Activated naive CD4-positive, alpha-beta T cell treated with anti-CD3 and anti-CD28 coated beads, Interleukin-2, amount 50 U/mL, for 16 hours (primary cell): ENCODE data around the gene UGT2B10.
"Not testable (repeated sequence)": the region's sequence is repeated elsewhere in the genome, so short reads cannot be mapped to it uniquely, and the experiment has no call there.

ENCODE experiments used
- DNase-seq: peaks from one replicate; pipeline ENCODE4 v3.0.0-alpha.2; 2020

UGT2B10 gene

DNA sequence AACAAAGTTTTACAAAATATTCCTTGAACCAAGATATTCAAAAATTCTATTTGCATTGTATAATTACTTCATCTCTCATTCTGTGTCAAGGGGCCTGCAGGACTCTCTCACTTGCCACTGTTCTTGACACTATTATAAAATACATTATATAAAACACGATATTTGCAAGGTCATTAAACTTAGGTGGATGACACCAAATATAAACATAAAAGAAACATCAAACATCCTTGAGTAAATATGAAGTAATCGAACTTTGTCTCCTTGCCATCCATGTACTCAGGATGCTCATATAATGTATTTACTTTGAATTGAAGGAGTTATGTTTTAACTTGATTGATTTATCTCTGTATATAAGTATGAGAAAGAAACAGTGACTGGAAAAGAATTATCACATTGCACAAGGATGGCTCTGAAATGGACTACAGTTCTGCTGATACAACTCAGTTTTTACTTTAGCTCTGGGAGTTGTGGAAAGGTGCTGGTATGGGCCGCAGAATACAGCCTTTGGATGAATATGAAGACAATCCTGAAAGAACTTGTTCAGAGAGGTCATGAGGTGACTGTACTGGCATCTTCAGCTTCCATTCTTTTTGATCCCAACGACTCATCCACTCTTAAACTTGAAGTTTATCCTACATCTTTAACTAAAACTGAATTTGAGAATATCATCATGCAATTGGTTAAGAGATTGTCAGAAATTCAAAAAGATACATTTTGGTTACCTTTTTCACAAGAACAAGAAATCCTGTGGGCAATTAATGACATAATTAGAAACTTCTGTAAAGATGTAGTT is at the start of gene UGT2B10:
UGT2B10 (plus strand) TSS at position 378 of the 793 bp plus-strand sequence; CDS start at position 404, 26 bp downstream.
- DNase-seq: not testable (repeated sequence)

DNA sequence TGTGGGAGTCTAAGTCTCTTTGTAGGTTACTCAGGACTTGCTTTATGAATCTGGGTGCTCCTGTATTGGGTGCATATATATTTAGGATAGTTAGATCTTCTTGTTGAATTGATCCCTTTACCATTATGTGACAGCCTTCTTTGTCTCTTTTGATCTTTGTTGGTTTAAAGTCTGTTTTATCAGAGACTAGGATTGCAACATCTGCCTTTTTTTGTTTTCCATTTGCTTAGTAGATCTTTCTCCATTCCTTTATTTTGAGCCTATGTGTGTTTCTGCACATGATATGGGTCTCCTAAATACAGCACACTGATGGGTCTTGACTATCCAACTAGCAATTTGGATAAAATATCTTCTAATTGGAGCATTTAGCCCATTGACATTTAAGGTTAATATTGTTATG is 44.0 kb upstream of the UGT2B10 start:
- DNase-seq: not testable (repeated sequence)

DNA sequence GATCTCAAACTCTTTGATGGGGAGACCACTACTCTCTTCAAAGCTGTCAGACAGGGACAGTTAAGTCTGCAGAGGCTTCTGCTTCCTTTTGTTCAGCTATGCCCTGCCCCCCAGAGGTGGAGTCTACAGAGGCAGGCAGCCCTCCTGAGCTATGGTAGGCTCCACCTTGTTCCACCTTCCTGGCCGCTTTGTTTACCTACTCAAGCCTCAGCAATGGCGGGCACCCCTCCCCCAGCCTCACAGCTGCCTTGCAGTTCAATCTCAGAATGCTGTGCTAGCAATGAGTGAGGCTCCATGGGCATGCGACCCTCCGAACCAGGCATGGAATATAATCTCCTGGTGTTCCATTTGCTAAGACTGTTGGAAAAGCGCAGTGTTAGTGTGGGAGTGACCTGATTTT is 42.1 kb upstream of the UGT2B10 start:
- DNase-seq: no peak

DNA sequence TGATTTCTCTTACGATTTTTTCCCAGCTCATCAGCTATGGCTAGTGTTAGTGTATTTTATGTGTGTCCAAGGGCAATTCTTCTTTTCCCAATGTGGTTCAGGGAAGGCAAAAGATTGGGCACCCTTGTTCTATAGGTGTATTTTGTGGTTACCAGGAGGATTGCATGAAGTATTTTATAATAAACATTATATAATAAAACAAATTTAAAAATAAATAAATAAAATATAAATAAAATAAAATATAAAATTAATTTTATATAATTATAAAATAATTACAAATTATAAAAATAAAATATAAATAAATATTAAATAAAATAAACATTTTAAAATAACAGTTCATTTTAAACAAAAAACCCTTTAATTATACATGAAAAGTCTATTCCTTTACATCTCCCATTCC is 35.6 kb upstream of the UGT2B10 start:
- no peak for DNase-seq

DNA sequence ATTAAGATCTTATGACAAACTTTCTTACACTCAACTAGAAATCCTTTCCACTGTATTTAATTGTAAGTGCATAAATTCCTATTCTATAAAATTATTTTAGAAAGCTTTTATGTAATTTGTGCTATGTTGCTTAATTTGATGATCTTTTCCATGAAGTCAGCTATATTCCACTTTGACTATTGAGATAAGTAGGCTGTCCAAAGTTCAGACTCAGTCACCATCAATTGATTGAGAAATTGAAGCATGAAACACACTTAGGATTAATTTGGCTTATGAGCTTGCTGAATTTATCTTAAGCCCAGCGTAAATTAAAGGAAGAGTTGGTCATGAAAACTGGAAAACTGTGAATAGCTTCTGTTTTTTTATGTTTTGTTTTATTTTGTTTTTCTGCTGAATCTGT is 18.7 kb upstream of the UGT2B10 start:
- no peak for DNase-seq

DNA sequence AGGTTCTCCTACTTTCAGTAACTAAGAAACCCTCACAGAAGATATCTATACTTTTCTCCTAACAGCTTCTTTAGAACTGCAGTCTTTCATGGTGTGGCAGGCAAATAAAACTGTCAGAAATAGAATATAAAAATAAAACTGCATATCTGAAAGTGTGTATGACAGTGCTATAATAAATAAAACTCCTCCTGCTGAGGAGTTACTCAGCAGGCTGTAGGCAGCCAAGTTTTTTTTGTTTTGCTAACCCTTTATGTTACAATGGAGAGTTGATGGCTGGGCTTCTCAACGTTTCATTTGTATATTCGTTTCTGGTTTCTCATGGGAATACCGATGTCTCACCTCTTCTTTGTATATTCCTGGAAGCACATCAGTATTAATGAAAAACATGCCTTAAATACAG is 18.2 kb upstream of the UGT2B10 start:
- DNase-seq: no peak

DNA sequence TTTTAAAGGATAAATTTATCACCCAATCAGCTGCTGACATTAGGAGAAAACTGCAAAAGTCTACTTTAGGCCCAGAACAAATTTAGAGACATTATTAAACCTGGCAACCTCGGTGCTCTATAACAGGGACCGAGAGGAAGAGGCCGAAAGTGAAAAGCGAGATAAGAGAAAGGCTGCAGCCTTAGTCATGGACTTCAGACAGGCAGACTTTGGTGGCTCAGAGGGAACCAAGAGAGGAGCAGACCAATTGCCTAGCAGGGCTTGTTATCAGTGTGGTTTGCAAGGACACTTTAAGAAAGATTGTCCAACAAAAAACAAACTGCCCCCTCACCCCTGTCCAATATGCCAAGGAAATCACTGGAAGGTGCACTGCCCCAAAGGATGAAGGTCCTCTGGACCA is 12.8 kb upstream of the UGT2B10 start:
- DNase-seq: no peak

DNA sequence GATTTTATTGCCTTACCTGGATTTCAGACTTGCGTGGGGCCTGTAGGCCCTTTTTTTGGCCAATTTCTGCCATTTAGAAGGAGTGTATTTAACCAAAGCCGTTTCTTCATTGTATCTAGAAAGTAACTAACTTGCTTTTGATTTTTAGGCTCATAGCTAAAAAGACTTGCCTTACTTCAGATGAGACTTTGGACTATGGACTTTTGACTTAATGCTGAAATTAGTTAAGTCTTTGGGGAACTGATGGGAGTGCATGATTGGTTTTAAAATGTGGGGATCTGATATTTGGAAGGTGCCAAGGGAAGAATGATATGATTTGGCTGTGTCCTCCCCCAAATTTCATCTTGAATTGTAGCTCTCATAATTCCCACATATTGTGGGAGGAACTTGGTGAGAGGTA is 7.7 kb upstream of the UGT2B10 start:
- DNase-seq: no peak

DNA sequence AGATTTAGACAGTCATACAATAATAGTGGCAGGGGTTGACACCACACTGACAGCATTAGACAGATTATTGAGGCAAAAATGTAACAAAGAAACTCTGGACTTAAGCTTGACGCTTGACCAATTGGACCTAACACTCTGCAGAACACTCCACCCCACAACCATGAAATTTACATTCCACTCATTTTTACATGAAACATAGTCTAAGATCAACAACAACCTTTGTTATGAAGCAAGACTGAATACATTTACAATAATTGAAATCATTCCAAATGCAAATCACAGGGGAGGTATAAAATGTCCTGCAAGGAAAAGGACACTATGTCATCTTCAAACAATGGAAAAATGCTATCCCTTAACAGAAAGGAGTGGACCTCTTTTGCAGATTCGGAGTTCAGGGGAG is 4.9 kb upstream of the UGT2B10 start:
- no peak for DNase-seq

DNA sequence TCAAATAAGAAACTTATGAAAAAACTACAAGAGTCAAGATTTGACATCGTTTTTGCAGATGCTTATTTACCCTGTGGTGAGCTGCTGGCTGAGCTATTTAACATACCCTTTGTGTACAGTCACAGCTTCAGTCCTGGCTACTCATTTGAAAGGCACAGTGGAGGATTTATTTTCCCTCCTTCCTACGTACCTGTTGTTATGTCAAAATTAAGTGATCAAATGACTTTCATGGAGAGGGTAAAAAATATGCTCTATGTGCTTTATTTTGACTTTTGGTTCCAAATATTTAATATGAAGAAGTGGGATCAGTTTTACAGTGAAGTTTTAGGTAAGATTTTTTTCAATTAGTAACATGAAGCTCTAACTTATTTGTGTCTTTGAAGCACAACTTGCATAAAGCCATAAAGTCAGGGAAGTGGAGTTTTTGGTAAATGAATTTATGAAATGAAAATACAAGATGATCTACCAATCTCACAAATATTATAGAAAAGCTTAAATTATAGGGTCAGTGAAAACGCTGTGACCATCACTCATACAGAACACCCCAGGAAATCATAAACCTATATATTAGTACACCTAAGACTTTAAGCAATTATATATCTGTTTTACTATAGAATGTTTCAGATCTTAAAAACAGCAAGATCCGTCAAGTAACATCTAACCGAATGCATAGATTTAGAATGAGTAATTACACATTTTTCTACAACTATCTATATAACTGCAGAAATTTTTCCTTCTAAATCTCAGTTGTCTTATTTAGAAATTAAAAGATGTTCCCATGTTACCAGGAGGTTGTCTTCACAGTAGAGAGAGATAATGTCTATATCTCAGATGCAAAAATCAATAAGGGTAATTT is 844 bp downstream of the UGT2B10 start:
- not testable (repeated sequence) for DNase-seq

DNA sequence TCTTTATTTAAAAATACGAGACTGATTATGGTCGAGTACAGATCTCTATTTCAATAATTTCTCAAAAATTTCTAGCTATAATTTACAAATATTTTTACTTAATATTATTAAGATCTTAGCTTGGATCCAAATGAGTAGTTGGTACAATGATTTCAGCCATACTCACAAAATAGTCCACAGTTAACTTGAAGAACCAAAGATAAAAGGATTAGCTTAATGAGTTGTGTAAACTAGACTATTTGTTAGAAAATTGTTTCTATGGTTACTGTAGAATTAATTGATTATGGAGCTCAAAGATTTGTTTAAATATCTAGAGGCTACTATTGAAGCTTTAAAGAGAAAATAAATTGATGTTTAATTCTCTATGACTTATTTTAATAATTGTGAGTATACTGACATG is 1.6 kb downstream of the UGT2B10 start:
- DNase-seq: no peak

DNA sequence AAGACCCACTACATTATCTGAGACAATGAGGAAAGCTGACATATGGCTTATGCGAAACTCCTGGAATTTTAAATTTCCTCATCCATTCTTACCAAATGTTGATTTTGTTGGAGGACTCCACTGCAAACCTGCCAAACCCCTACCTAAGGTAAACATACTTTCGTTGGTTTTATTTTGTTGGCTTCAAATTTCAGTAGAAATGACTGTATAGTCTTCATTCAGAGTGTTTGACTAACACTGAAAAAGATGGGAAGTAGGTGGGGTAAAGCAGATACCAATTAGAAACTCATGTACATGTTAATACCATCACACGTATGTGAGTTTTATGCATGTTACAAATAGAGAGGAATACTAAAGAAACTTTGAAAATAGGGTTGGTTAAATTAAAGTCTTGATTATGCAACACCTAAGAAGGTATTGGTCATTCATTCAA is 2.3 kb downstream of the UGT2B10 start:
- DNase-seq: not testable (repeated sequence)

DNA sequence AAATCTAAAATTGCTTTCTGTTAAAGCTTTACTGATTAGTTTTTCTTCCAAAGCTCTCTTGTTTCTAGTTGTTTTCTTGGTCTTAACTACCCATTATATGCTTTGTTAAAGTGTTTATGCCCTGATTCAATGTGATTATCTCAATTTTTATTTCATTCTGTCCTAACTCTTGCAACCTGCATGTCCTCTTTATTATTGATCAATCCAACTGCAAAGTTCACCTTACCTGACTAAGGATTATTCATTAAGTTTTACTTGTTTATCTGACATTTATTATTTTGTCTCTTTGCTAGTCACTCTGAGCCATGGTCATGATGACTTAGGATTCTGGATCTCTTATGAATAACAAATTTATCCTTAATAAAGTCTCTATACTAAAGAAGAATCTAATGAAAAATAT is 15.8 kb downstream of the UGT2B10 start:
- no peak for DNase-seq

DNA sequence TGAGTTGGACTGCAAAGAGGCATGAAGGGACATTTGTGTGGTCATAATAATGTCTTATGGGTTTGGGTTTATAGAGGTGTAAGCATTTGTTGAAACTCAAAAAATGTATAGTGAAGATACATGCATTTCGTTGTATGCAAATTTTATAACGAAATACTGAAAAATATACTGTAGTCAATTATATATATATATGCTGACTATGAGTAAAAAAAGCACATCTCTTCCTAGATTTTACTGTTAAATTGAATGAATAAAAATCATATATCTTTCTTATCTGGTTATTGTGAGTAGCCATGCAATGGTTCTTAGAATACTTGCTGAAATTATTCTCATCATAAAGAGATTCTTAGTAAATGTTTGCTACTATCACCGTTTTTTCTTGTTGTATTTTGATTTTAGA is 34.5 kb downstream of the UGT2B10 start:
- DNase-seq: no peak

DNA sequence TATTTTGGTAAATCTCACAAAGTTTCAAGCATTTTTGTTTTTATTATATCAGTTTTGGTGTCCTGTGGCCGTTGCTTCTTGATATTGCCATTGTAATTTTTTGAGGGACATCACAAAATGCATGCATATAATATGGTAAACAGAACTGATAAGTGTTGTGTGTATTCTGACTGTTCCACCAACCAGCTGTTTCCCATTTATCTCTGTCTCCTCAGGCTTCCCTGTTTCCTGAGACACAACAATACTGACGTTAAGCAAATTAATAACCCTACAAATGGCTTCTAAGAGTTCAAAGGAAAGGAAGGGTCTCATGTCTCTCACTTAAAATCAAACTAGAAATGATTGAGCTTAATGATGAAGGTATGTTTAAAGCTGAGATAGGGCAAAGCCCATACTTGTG is 40.0 kb downstream of the UGT2B10 start:
- DNase-seq: no peak

DNA sequence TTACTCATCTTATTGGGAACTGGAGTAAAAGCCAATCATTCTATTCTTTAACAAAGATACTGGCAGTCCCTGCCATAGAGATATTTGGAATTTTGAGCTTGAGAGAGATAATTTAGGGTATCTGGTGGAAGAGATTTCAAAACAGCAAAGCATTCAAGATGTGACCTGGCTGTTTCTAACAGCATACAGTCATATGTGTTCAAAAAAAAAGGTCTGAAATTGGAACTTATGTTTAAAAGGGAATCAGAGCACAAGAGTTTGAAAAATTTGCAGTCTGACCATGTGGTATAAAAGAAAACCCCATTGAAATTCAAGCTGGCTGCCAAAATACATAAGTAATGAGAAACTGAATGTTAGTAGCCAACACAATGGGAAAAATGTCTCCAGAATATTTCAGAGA is 42.2 kb downstream of the UGT2B10 start:
- no peak for DNase-seq

DNA sequence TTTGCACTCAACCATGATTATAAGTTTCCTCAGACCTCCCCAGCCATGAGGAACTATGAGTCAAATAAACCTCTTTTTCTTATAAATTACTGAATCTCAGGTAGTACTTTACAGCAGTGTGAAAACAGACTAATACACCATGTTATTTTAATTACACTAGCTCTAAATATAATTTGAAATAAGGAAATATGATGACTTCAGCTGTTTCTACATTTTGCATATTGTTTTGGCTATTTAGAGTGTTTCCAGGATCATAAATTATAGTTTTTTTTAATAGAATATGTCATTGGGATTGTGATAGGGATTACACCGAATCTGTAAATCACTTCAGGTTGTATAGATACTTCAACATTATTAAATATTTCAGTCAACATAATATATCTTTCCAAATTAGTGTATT is 43.9 kb downstream of the UGT2B10 start:
- DNase-seq: no peak

DNA sequence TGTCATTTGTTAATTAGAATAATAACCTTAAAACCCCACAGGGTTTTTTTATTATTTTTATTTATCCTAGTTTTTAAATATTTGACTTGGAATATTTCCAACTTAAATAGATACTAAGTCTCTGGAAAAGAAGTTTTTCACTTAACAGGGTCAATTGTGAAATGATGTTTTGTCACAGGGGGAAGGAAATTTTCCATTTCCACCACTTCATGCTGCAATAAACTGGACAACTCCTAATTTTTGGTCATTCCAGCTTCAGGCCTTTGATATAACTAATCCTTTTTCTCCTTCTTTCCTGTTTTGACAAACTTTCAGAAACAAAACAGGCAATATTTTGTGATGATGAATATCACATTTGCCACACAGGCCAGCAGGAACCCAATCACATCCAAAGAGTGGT is 45.3 kb downstream of the UGT2B10 start:
- DNase-seq: no peak

DNA sequence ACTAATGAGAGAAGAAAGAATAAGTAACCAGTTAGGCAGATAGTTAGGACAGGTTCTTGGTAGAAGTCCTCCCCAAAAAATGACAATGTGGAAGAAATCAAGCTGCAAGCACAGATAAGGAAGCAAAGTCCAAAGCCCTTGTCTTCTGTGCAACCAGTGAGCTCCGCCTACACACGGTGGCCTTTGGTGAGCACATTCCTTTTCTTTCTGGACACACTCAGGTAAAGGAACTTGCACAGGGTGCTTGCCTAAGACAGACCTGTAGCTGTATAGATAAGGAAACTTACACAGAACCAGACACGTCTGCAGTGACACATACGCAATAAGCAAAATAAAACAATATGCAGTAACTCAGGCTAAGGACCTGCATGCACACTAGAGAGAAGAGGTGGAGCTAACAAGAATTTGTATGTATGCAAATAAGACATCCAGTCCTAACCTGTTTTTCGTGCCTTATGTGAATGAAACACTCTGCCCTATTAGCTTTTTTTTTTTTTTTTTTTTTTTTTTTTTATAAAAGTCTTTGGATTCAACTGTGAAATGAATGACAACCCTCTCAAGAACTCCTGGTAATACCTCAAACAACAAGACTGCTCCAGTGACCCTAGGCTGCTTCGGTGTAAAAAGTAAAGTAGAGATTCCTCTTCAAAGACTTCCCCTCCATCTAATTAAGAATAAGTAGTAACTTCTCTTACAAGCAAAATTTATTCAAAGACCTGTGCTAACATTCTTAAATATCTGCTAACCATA is 48.8 kb downstream of the UGT2B10 start:
- DNase-seq: no peak

DNA sequence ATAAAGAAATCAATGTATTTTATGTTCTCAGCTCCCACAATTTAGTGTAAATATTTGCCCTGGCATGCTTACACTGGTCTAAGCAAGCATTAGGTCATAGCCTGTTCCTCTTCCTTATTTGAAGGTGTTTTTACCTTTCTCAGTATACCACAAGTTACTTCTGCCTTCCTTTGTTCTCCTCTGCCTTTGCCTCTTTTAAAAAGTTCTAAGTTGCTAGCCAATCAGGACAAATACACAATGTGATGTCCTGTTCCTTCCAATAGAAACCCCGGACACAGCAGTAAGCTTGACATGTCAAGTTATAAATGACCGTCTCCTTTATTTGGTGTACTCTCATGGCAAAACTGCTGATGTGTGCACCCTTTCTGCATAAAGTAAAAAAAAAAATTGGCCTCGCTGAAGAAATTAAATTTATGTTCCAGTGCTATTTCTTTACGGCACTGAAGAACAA is 49.4 kb downstream of the UGT2B10 start:
- DNase-seq: no peak

DNA sequence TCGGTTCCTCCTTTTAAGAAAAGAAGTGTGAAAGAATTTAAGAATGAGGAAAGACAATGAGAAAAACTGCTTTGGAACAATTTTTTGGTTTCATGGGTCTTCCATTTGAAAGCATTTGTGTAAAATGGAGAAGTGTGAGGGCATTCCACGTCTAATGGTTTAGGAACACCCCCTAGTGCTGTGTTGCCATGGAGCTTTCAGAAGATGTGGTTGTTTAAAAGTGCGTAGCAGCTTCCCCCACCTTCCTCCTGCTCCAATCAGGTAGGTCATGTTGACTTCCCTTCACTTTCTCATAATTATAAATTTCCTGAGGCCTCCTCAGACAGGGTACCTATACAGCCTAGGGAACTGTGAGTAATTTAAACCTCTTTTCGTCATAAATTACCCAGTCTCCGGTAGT is 50.0 kb downstream of the UGT2B10 start:
- no peak for DNase-seq

DNA sequence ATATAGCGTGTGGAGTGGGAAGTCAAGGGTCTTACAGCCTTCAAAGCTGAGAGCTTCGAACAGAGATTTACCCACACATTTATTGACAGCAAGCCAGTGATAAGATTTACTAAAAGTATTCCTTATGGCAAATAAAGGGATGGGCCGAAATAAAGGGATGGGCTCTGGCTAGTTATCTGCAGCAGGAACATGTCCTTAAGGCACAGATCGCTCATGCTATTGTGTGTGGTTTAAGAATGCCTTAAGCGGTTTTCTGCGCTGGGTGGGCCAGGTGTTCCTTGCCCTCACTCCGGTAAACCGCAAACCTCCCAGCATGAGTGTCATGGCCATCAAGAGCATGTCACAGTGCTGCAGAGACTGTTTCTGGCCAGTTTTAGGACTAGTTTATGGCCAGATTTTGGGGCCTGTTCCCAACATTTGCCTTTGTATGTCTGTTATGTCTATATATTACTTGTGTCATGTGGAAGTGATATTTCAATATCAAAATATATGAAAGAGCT is 53.5 kb downstream of the UGT2B10 start:
- DNase-seq: no peak
